IMR-90 (cell line): ENCODE measurements around the gene CRAMP1. TPM values are rescaled to one million over a fixed set of nuclear protein-coding genes. Genes with fewer than 3 reads are reported as not detected.

ENCODE experiments used
- ATAC-seq: fragments of 200-7000 bp; cut with Tn5 transposase; 2 replicates; pipeline ENCODE4 v1.9.1; 2020; ENCODE audit warnings: low read depth, mild to moderate bottlenecking, moderate library complexity
- BruUV-seq: library from RNA; stranded (reverse); fragments of 400-500 nt; replicated peaks from 2 replicates; lab custom pipeline; 2021; lab: Mats Ljungman, UMichigan
- CTCF ChIA-PET: fragments of 300-600 bp; formaldehyde crosslinking; extraction: SDS; loops from one replicate; lab custom pipeline; 2021; ENCODE audit warnings: antibody characterized with exemption; lab: Yijun Ruan, JAX
- POLR2A ChIA-PET: fragments of 300-600 bp; sonication (Branson Sonifier 250); formaldehyde crosslinking; loops from one replicate; lab custom pipeline; 2022; ENCODE audit warnings: antibody characterized with exemption; ENCODE audit not compliant: unreplicated experiment; lab: Charles Lee
- DNase-seq: peaks from one replicate; pipeline ENCODE4 v3.0.0; 2013
- H2AFZ ChIP-seq: replicated peaks from 2 replicates; pipeline ENCODE3; 2013; ENCODE audit warnings: low read length, mild to moderate bottlenecking; ENCODE audit not compliant: poor library complexity
- H2AK5ac ChIP-seq: 2 replicates; pipeline ENCODE4 v1.6.1; 2013; ENCODE audit warnings: low read depth, low read length, inconsistent platforms
- H2AK9ac ChIP-seq: replicated peaks from 2 replicates; pipeline ENCODE3; 2013; ENCODE audit warnings: mild to moderate bottlenecking, low read depth, low read length, moderate library complexity; ENCODE audit not compliant: poor library complexity
- H2BK120ac ChIP-seq: 2 replicates; pipeline ENCODE4 v1.6.1; 2013; ENCODE audit warnings: low read depth, low read length, inconsistent platforms
- H2BK15ac ChIP-seq: 3 replicates; pipeline ENCODE4 v1.6.1; 2013; ENCODE audit warnings: low read depth, low read length, inconsistent platforms
- H2BK20ac ChIP-seq: 2 replicates; pipeline ENCODE4 v1.6.1; 2013; ENCODE audit warnings: low read depth, mild to moderate bottlenecking, inconsistent platforms, low read length, moderate library complexity
- H2BK5ac ChIP-seq: 2 replicates; pipeline ENCODE4 v1.6.1; 2013; ENCODE audit warnings: mild to moderate bottlenecking, low read depth, low read length, inconsistent platforms; ENCODE audit not compliant: poor library complexity, severe bottlenecking
- H3K14ac ChIP-seq: replicated peaks from 2 replicates; pipeline ENCODE4 v1.6.1; 2013; ENCODE audit warnings: low read depth, low read length, inconsistent platforms
- H3K18ac ChIP-seq: 2 replicates; pipeline ENCODE4 v1.6.1; 2013; ENCODE audit warnings: low read depth, low read length, control low read depth
- H3K23ac ChIP-seq: 2 replicates; pipeline ENCODE4 v1.6.1; 2013; ENCODE audit warnings: low read depth, low read length, inconsistent platforms
- H3K27ac ChIP-seq: 2 replicates; pipeline ENCODE4 v1.5.1; 2013; ENCODE audit warnings: mild to moderate bottlenecking, control low read depth, low read length; ENCODE audit not compliant: insufficient read depth
- H3K27me3 ChIP-seq: 2 replicates; pipeline ENCODE4 v1.6.1; 2013; ENCODE audit warnings: low read length; ENCODE audit not compliant: control insufficient read depth, insufficient read depth
- H3K36me3 ChIP-seq: 2 replicates; pipeline ENCODE4 v1.6.1; 2013; ENCODE audit warnings: low read length, mixed read lengths; ENCODE audit not compliant: control insufficient read depth, insufficient read depth
- H3K4ac ChIP-seq: 2 replicates; pipeline ENCODE4 v1.6.1; 2013; ENCODE audit warnings: low read depth, low read length, inconsistent platforms
- H3K4me1 ChIP-seq: 2 replicates; pipeline ENCODE4 v1.6.1; 2013; ENCODE audit warnings: low read length, mixed read lengths; ENCODE audit not compliant: control insufficient read depth, insufficient read depth
- H3K4me2 ChIP-seq: 2 replicates; pipeline ENCODE4 v1.6.1; 2013; ENCODE audit warnings: low read depth, mild to moderate bottlenecking, control low read depth, low read length, moderate library complexity
- H3K4me3 ChIP-seq: 2 replicates; pipeline ENCODE4 v1.5.1; 2013; ENCODE audit warnings: low read depth, mild to moderate bottlenecking, control low read depth, low read length, moderate library complexity; ENCODE audit not compliant: insufficient read depth
- H3K56ac ChIP-seq: 2 replicates; pipeline ENCODE4 v1.6.1; 2013; ENCODE audit warnings: low read length, inconsistent platforms; ENCODE audit not compliant: insufficient read depth; ENCODE audit errors: extremely low read depth
- H3K79me1 ChIP-seq, 2 experiments: 2 replicates each; pipeline ENCODE4 v1.6.1; 2013; ENCODE audit warnings: low read length in 2 of 2, inconsistent platforms in 1 of 2, low read depth in 1 of 2
- H3K9ac ChIP-seq: 2 replicates; pipeline ENCODE4 v1.6.1; 2013; ENCODE audit warnings: low read depth, low read length, control low read depth
- H3K9me1 ChIP-seq: 2 replicates; pipeline ENCODE4 v1.6.1; 2013; ENCODE audit warnings: low read length, inconsistent platforms; ENCODE audit not compliant: insufficient read depth
- H3K9me3 ChIP-seq: 2 replicates; pipeline ENCODE4 v1.6.1; 2013; ENCODE audit warnings: low read length; ENCODE audit not compliant: control insufficient read depth, insufficient read depth
- H4K20me1 ChIP-seq: 2 replicates; pipeline ENCODE4 v1.6.1; 2013; ENCODE audit warnings: low read length, inconsistent platforms; ENCODE audit not compliant: insufficient read depth
- H4K5ac ChIP-seq: 2 replicates; pipeline ENCODE4 v1.6.1; 2013; ENCODE audit warnings: mild to moderate bottlenecking, low read depth, low read length, control low read depth
- H4K8ac ChIP-seq, 2 experiments: 2 replicates each; pipeline ENCODE4 v1.6.1; 2013; ENCODE audit warnings: low read depth in 2 of 2, low read length in 2 of 2, control low read depth in 1 of 2, inconsistent platforms in 1 of 2
- H4K91ac ChIP-seq: 2 replicates; pipeline ENCODE4 v1.6.1; 2013; ENCODE audit warnings: low read depth, low read length, inconsistent platforms; ENCODE audit not compliant: insufficient read depth
- BHLHE40 ChIP-seq: fragments of 150-350 bp; IDR thresholded peaks from 2 replicates; pipeline ENCODE4 v1.6.1; 2016; ENCODE audit warnings: mild to moderate bottlenecking, low read depth, low read length
- CEBPB ChIP-seq: IDR thresholded peaks from 2 replicates; pipeline ENCODE4 v1.6.1; 2012; ENCODE audit warnings: low read depth, low read length, improper control_type of control experiment
- CHD1 ChIP-seq: IDR thresholded peaks from 2 replicates; pipeline ENCODE4 v1.6.1; 2012; ENCODE audit warnings: low read depth, low read length, improper control_type of control experiment
- CTCF ChIP-seq: conservative IDR thresholded peaks from 2 replicates; pipeline ENCODE4 v1.5.1; 2012; ENCODE audit warnings: mild to moderate bottlenecking, low read depth, low read length, improper control_type of control experiment
- FOS ChIP-seq: fragments of 150-350 bp; IDR thresholded peaks from 2 replicates; pipeline ENCODE4 v1.6.1; 2016; ENCODE audit warnings: low read depth, low read length
- MAFK ChIP-seq: IDR thresholded peaks from 2 replicates; pipeline ENCODE4 v1.6.1; 2012; ENCODE audit warnings: low read depth, low read length, improper control_type of control experiment
- MAZ ChIP-seq: IDR thresholded peaks from 2 replicates; pipeline ENCODE4 v1.6.1; 2012; ENCODE audit warnings: low read depth, mild to moderate bottlenecking, low read length, improper control_type of control experiment, moderate library complexity, borderline replicate concordance
- MXI1 ChIP-seq: IDR thresholded peaks from 2 replicates; pipeline ENCODE4 v1.6.1; 2012; ENCODE audit warnings: low read depth, mild to moderate bottlenecking, low read length, moderate library complexity, borderline replicate concordance
- NFE2L2 ChIP-seq: fragments of 150-350 bp; IDR thresholded peaks from 2 replicates; pipeline ENCODE4 v1.6.1; 2016; ENCODE audit warnings: low read depth, mild to moderate bottlenecking, low read length
- POLR2A ChIP-seq: IDR thresholded peaks from 2 replicates; pipeline ENCODE4 v1.6.1; 2012; ENCODE audit warnings: mild to moderate bottlenecking, low read depth, low read length
- RAD21 ChIP-seq: IDR thresholded peaks from 2 replicates; pipeline ENCODE4 v1.6.1; 2012; ENCODE audit warnings: low read length, improper control_type of control experiment
- RCOR1 ChIP-seq: IDR thresholded peaks from 2 replicates; pipeline ENCODE4 v1.6.1; 2012; ENCODE audit warnings: mild to moderate bottlenecking, low read length, improper control_type of control experiment; ENCODE audit not compliant: insufficient replicate concordance
- RFX5 ChIP-seq: IDR thresholded peaks from 2 replicates; pipeline ENCODE4 v1.8.0; 2012; ENCODE audit warnings: low read depth, mild to moderate bottlenecking, low read length, moderate library complexity
- SMC3 ChIP-seq: fragments of 150-350 bp; IDR thresholded peaks from 2 replicates; pipeline ENCODE4 v1.6.1; 2016; ENCODE audit warnings: low read depth, mild to moderate bottlenecking, antibody characterized with exemption, low read length, moderate library complexity
- USF2 ChIP-seq: fragments of 150-350 bp; IDR thresholded peaks from 2 replicates; pipeline ENCODE4 v1.6.1; 2017; ENCODE audit warnings: mild to moderate bottlenecking, antibody characterized with exemption, low read length, low read depth
- WGBS, 2 experiments: methylation state at CpG; one replicate each; pipeline versions ENCODE4 v1.1.5 to v1.1.7; 2013; ENCODE audit warnings: missing lambda C conversion rate in 2 of 2; ENCODE audit not compliant: insufficient read length in 1 of 2; ENCODE audit errors: extremely low coverage in 2 of 2; 5-methylcytosine and 5-hydroxymethylcytosine counted together
- dilution Hi-C: fragments of 300-500 bp; cut with HindIII; formaldehyde crosslinking; loops from one replicate; pipeline ENCODE4 v1.14.3; 2018; ENCODE audit warnings: low sequenced_read_pairs; ENCODE audit not compliant: unreplicated experiment
- in situ Hi-C: fragments of 300-500 bp; cut with MboI; formaldehyde crosslinking; loops from 3 replicates; pipeline ENCODE4 v1.14.3; 2019; ENCODE audit warnings: low sequenced_read_pairs, inconsistent platforms, mixed read lengths
- intact Hi-C: fragments of 100-400 bp; cut with micrococcal nuclease; formaldehyde crosslinking; loops from 2 replicates; pipeline ENCODE4 v1.10.0; 2022
- polyA plus RNA-seq, 3 experiments: library from polyadenylated mRNA; depleted of rRNA; stranded (reverse); fragments of >200 nt; gene quantifications; 2 replicates each; pipeline ENCODE4 v1.2.3, GENCODE V29; 2012; ENCODE audit warnings: low replicate concordance in 1 of 3
- total RNA-seq: library from RNA; depleted of rRNA; stranded (reverse); fragments of >200 nt; gene quantifications from 2 replicates; pipeline ENCODE4 v1.2.3, GENCODE V29; 2012
- TF ChIP-seq, protein P1 (sequence below): fragments of 150-350 bp; IDR thresholded peaks from 2 replicates; pipeline ENCODE4 v1.6.1; 2016; ENCODE audit warnings: low read depth, mild to moderate bottlenecking, low read length, moderate library complexity, borderline replicate concordance

CRAMP1 gene
- total and polyA plus RNA-seq, 2 of the 4 experiments (the other 2 are of a cell fraction) = 3.2 to 12.0 TPM

DNA sequence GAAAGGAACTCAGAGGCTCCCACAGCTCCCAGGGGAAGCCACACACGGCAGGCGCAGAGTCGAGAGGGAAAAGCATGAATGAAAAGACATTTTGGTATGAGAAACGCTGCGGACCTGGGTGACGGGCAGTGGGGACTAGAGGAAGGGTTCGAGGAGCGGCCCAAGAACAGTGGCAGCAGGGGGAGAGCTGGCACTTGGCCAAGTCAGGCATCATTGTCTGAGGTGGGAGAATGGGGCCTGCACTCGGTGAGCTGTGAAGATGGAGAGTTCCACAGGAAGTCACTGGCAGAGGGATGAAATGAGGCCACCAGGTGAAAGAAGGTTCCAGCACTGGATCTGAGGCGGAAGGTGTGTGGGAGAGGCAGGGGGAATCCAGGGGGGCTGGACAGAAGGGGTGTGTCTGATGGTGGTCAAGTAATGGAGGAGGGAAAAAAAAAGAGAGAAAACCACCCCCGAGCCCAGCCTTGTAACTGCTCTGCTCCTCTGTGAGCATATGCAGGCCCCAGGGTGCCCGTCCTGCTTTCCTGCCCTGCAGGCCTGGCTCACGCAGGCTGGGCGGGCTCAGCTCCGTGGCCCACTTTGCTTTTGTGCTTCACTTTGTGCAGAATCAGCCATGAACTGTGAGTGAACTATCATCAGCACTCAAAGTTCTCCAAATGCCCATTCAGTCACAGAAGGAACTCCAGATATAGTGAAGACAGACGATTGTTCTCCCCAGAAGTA lies 46.9 kb upstream of the CRAMP1 start:
- Histone ChIP-seq H3K27me3 (no peaks in the 10 kb centered on the region), H2BK5ac (no peak overlapping the region), H3K9ac (no peak overlapping the region), H3K36me3 (peaks cover 34% of the 10 kb centered on the region), H2AK5ac (no peak overlapping the region), H2BK20ac (no peak overlapping the region), H3K4me2 (no peak overlapping the region), H4K5ac (no peak overlapping the region), H3K18ac (no peak overlapping the region), H3K4me3 (no peak overlapping the region), H3K27ac (no peak overlapping the region), H2AK9ac (no peak overlapping the region), H3K56ac (no peak overlapping the region), H2BK15ac (no peak overlapping the region), H3K4me1 (no peaks in the 10 kb centered on the region), H4K20me1 (no peaks in the 10 kb centered on the region), H4K91ac (no peak overlapping the region), H3K79me1 (no peaks in the 10 kb centered on the region), H4K8ac (no peak overlapping the region), H2AFZ (no peak overlapping the region), H2BK120ac (no peak overlapping the region), H3K9me3 (no peaks in the 10 kb centered on the region), H3K23ac (no peak overlapping the region), H3K4ac (no peak overlapping the region), H3K9me1 (no peaks in the 10 kb centered on the region), H3K14ac (no peak overlapping the region)
- intact Hi-C loops = no loop called here
- WGBS, 2 experiments = 95% methylated on average over 4 of the region's 16 CpGs; no CpG with 5 or more reads in 1 of the 2 experiments
- DNase-seq (no peak), ATAC-seq (no peak)
- dilution Hi-C loops = no loop called here
- no TSS peak for BruUV-seq
- in situ Hi-C loops = no loop called here
- CTCF ChIA-PET = no interaction called here
- TF ChIP-seq NFE2L2 (no peak), CTCF (no peak), RFX5 (no peak), USF2 (no peak), CEBPB (no peak), FOS (no peak), MAZ (no peak), SMC3 (no peak), POLR2A (no peak), RCOR1 (no peak), BHLHE40 (no peak), MAFK (no peak), RAD21 (no peak), MXI1 (no peak), CHD1 (no peak)
- TF ChIP-seq, protein P1, sequence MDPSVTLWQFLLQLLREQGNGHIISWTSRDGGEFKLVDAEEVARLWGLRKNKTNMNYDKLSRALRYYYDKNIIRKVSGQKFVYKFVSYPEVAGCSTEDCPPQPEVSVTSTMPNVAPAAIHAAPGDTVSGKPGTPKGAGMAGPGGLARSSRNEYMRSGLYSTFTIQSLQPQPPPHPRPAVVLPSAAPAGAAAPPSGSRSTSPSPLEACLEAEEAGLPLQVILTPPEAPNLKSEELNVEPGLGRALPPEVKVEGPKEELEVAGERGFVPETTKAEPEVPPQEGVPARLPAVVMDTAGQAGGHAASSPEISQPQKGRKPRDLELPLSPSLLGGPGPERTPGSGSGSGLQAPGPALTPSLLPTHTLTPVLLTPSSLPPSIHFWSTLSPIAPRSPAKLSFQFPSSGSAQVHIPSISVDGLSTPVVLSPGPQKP = no peak
- POLR2A ChIA-PET = no interaction called here
